Right lobe of liver (tissue), 4 donors: ENCODE data around the gene CACNA2D4.

Source experiments
- POLR2A ChIP-seq: fragments of 450-650 bp; IDR thresholded peaks from one replicate; pipeline ENCODE4 v1.6.1; 2017; ENCODE audit warnings: antibody characterized with exemption, mild to moderate bottlenecking
- TF ChIP-seq, protein P1 (sequence below), 4 donors: fragments of 200-600 bp in 3 of 4; fragments of 450-650 bp in 1 of 4; IDR thresholded peaks; one replicate each; pipeline versions ENCODE4 v1.5.1 to v1.8.0; 2016 to 2022; ENCODE audit warnings: antibody characterized with exemption in 4 of 4, mild to moderate bottlenecking in 2 of 4
- donor health status: DM: no; HTN: no; CAD: no.
- donor health status: DM: no; HTN: no; CAD: no.
- donor health status: DM: no; HTN: yes; CAD: no.

DNA sequence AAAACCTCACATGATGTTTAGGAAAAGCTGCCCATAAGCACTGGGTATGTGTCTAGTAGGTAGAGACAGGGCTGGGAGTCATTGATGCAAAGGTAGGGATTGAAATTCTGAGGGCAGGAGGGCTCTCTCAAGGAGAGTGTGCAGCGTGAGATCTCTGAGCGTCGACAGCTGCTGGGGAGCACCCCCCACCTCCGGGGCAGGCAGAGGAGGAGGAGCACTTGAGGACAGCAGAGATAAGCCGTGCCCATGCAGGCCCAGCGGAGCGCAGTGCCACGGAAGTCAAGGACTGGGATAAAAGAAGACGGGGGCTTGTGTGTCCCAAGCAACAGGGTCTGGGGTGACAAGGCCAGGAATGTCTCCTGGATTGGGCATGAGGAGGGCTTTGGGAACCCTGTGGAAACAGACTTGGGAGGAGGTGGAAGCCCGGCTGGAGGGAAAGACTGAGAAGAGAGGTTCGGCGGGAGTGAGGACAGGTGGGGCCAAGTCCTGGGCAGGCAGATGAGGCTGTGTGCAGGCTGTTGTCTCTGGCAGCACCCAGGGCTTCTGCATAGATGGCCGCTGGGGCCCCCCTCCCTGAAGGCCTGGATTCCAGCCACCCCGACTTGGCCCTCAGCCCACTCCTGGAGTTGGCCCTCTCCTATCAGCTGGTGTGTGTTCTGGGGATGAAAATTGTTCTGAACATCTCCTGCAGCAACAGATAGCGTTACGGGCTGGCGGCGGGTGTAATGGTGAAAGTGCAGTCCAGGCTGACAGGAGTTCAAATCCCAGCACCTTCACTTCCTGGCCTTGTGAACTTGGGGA, 1.9 kb downstream of the CACNA2D4 start:
- TF ChIP-seq, protein P1, sequence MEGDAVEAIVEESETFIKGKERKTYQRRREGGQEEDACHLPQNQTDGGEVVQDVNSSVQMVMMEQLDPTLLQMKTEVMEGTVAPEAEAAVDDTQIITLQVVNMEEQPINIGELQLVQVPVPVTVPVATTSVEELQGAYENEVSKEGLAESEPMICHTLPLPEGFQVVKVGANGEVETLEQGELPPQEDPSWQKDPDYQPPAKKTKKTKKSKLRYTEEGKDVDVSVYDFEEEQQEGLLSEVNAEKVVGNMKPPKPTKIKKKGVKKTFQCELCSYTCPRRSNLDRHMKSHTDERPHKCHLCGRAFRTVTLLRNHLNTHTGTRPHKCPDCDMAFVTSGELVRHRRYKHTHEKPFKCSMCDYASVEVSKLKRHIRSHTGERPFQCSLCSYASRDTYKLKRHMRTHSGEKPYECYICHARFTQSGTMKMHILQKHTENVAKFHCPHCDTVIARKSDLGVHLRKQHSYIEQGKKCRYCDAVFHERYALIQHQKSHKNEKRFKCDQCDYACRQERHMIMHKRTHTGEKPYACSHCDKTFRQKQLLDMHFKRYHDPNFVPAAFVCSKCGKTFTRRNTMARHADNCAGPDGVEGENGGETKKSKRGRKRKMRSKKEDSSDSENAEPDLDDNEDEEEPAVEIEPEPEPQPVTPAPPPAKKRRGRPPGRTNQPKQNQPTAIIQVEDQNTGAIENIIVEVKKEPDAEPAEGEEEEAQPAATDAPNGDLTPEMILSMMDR (IDR thresholded peaks at IDR 0.05) = no peak
- TF ChIP-seq POLR2A = no peak
